Heart right ventricle (tissue), 16 donors: ENCODE measurements around the gene HHIPL1. TPM values are rescaled to one million over a fixed set of nuclear protein-coding genes. Genes with fewer than 3 reads are reported as not detected.

Source experiments
- ATAC-seq, 8 donors: fragments of 200-7000 bp; cut with Tn5 transposase; one replicate each; pipeline ENCODE4 v1.9.1; 2020; ENCODE audit warnings: mild to moderate bottlenecking in 8 of 8, moderate library complexity in 8 of 8, moderate number of reproducible peaks in 1 of 8
- DNase-seq, 2 donors: peaks; one replicate each; pipeline ENCODE4 v3.0.0-alpha.2; 2020
- H3K27ac ChIP-seq, 10 donors: fragments of 200-600 bp; sonication (generic) in 2 of 10; one replicate each; pipeline versions ENCODE4 v1.5.0 to v1.8.0; 2020 to 2022; ENCODE audit warnings: mild to moderate bottlenecking in 3 of 10
- H3K27me3 ChIP-seq, 7 donors: fragments of 200-600 bp; one replicate each; pipeline ENCODE4 v1.8.0; 2021 to 2022; ENCODE audit warnings: mild to moderate bottlenecking in 2 of 7
- H3K36me3 ChIP-seq, 9 donors: fragments of 200-600 bp; sonication (generic) in 1 of 9; one replicate each; pipeline versions ENCODE4 v1.5.0 to v1.8.0; 2020 to 2022; ENCODE audit warnings: mild to moderate bottlenecking in 2 of 9
- H3K4me1 ChIP-seq, 9 donors: fragments of 200-600 bp; sonication (generic) in 1 of 9; one replicate each; pipeline versions ENCODE4 v1.5.0 to v1.8.0; 2020 to 2022; ENCODE audit warnings: mild to moderate bottlenecking in 4 of 9
- H3K4me3 ChIP-seq, 10 donors: fragments of 200-600 bp; sonication (generic) in 2 of 10; one replicate each; pipeline versions ENCODE4 v1.5.0 to v1.8.0; 2020 to 2022; ENCODE audit warnings: mild to moderate bottlenecking in 7 of 10, moderate library complexity in 2 of 10
- H3K9me3 ChIP-seq, 11 donors: fragments of 200-600 bp in 10 of 11; sonication (generic) in 2 of 11; one replicate each; pipeline versions ENCODE4 v1.5.0 to v1.8.0; 2013 to 2022; ENCODE audit warnings: mild to moderate bottlenecking in 2 of 11, control low read depth in 1 of 11, moderate library complexity in 1 of 11
- WGBS, 2 donors: extraction: QIAGEN DNeasy Blood & Tissue Kit; methylation state at CpG; one replicate each; pipeline ENCODE4 v1.1.7; 2013; ENCODE audit warnings: inconsistent platforms in 1 of 2; 5-methylcytosine and 5-hydroxymethylcytosine counted together
- intact Hi-C, 10 donors: fragments of 100-400 bp; cut with DNase I; formaldehyde crosslinking; loops; one replicate each; pipeline versions ENCODE4 v1.11.1 to v1.14.2; 2022
- polyA plus RNA-seq, 2 donors: library from polyadenylated mRNA; stranded (reverse); fragments of 200-250 nt; gene quantifications; one replicate each; pipeline ENCODE4 v1.2.3, GENCODE V29; 2013
- total RNA-seq, 10 donors: library from RNA; stranded (reverse); fragmentation: NEBNext Ultra II Directional in 3 of 10; extraction: Animal tissue kit (Norgen Biotek cat#: 25700) in 3 of 10; gene quantifications; one replicate each; pipeline versions ENCODE4 v1.2.1 to v1.2.4, GENCODE V29; 2021 to 2023
- TF ChIP-seq, protein P1 (sequence below), 9 donors: fragments of 200-600 bp; sonication (generic) in 2 of 9; IDR thresholded peaks; one replicate each; pipeline versions ENCODE4 v1.5.0 to v1.8.0; 2021 to 2022; ENCODE audit warnings: antibody characterized with exemption in 9 of 9, mild to moderate bottlenecking in 5 of 9, moderate library complexity in 1 of 9
- donor health status: Arrhythmogenic right ventricular cardiomyopathy.
- donor health status: ischemic (EF 13 %, LVEDD 7.1; RV severe dilation, severe dysfunction).
- donor health status: healthy with polysubstance abuse.
- donor health status: DM: no; HTN: yes; CAD: no.
- donor health status: DM: no; HTN: no; CAD: no.
- donor health status: ischemic (EF 25% LVEDD 6.9; RV normal size, moderate dysfunction).
- donor health status: ischemic (EF 25% LVEDD 5.7; RV mildly dilated, moderate dysfunction).
- donor health status: healthy.
- donor health status: DM: yes; HTN: yes; CAD: no.
- donor health status: Ischemic cardiomyopathy.
- donor health status: ischemic (EF 35%, LVEDD 5.7; RV mildly dilated, moderate dysfunction).
- donor health status: nonischemic (EF 11% LVEDD 7.7; RV severe dilation, severe dysfunction).
- donor health status: DM: yes; HTN: yes; CAD: no.
- donor health status: PGD.
- donor health status: ischemic (EF 29% LVEDD 5.4; RV normal size, mild dysfunction).
- donor health status: nonischemic (EF 23%, LVEDD 6.1; RV moderate dilation, normal function).

Gene HHIPL1
- total and polyA plus RNA-seq, 12 donors, result 0.55 to 2.2 (median 1.2) TPM

DNA sequence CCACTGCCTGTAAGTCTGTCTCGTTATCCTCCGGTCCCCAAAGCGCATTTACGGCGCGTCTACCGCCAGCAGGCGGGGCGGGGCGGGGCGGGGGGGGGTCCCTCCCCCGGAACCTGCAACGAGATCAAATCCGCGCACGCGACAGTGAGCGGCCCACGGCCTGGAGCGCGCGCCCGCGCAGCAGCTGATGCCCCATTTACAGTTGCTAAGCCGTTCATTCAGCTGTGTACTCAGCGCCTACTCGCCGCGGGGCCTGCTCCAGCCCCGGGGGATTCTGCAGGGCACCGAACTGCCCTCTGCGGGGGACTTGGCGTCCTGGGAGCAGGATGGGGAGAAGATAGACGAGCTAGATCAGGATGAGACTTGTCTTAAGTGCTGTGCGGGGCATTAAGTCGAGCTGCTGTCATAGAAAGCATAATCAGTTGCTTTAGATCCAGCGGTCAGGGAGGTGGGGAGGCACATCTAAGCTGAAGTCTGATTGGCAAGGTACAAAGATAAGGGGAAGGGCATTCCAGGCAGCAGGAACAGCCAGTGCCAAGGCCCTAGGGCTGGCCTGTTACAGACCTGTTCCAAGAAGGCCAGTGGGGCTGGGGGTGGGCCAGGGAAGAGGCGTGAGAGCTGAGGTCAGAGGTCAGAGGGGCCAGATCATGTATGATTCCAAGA is 39.5 kb upstream of the HHIPL1 start:
- ATAC-seq (peak; percentile 3 to 33 (median 16)), DNase-seq (peak; percentile 34 to 66)
- peak overlapping the region; percentile 52 to 96 (median 90) for H3K27ac ChIP-seq
- WGBS, 2 donors, result 3 to 4% methylated on average over 38 of the region's 38 CpGs
- TF ChIP-seq, protein P1, sequence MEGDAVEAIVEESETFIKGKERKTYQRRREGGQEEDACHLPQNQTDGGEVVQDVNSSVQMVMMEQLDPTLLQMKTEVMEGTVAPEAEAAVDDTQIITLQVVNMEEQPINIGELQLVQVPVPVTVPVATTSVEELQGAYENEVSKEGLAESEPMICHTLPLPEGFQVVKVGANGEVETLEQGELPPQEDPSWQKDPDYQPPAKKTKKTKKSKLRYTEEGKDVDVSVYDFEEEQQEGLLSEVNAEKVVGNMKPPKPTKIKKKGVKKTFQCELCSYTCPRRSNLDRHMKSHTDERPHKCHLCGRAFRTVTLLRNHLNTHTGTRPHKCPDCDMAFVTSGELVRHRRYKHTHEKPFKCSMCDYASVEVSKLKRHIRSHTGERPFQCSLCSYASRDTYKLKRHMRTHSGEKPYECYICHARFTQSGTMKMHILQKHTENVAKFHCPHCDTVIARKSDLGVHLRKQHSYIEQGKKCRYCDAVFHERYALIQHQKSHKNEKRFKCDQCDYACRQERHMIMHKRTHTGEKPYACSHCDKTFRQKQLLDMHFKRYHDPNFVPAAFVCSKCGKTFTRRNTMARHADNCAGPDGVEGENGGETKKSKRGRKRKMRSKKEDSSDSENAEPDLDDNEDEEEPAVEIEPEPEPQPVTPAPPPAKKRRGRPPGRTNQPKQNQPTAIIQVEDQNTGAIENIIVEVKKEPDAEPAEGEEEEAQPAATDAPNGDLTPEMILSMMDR (IDR thresholded peaks at IDR 0.05), result no peak
- intact Hi-C loops, result no loop called here
- peak overlapping the region; percentile 70 to 97 (median 85) for H3K4me3 ChIP-seq
- H3K4me1 ChIP-seq, result peaks cover 14 to 46% (median 32%) of the 10 kb centered on the region in 9 donors
- peaks cover 0 to 39% (median 0%) of the 10 kb centered on the region in 7 donors for H3K27me3 ChIP-seq
- H3K36me3 ChIP-seq, result no peaks in the 10 kb centered on the region
- no peaks in the 10 kb centered on the region for H3K9me3 ChIP-seq

- 85 to 87% methylated on average over 7 of the region's 7 CpGs for WGBS, 2 donors
- ATAC-seq (no peak), DNase-seq (no peak)
- Histone ChIP-seq H3K36me3 (no peaks in the 10 kb centered on the region), H3K27ac (no peak overlapping the region), H3K27me3 (peaks cover 0 to 39% (median 0%) of the 10 kb centered on the region in 7 donors), H3K4me1 (peaks cover 10 to 37% (median 23%) of the 10 kb centered on the region in 9 donors), H3K4me3 (no peak overlapping the region), H3K9me3 (no peaks in the 10 kb centered on the region)
- intact Hi-C loops, result no loop called here
- TF ChIP-seq, protein P1 (IDR thresholded peaks at IDR 0.05), result no peak
These were observed 38.6 kb upstream of the HHIPL1 start for GRCh38 chr14:99606359-99606758.

GRCh38 chr14:99608591-99608990 is 36.3 kb upstream of the HHIPL1 start:
- Histone ChIP-seq H3K4me3 (no peak overlapping the region), H3K27me3 (peaks cover 0 to 20% (median 0%) of the 10 kb centered on the region in 7 donors), H3K4me1 (peaks cover 4 to 17% (median 10%) of the 10 kb centered on the region in 9 donors), H3K27ac (no peak overlapping the region), H3K36me3 (no peaks in the 10 kb centered on the region), H3K9me3 (no peaks in the 10 kb centered on the region)
- intact Hi-C loops, result no loop called here
- TF ChIP-seq, protein P1 (IDR thresholded peaks at IDR 0.05), result no peak
- ATAC-seq (no peak), DNase-seq (no peak)
- 97 to 100% methylated on average over 2 of the region's 2 CpGs for WGBS, 2 donors

- TF ChIP-seq, protein P1 (IDR thresholded peaks at IDR 0.05), result peak in 2 of 9 donors; percentile 16 to 51
- Histone ChIP-seq H3K27me3 (peaks cover 0 to 15% (median 0%) of the 10 kb centered on the region in 7 donors), H3K27ac (no peak overlapping the region), H3K36me3 (no peaks in the 10 kb centered on the region), H3K4me3 (no peak overlapping the region), H3K9me3 (no peaks in the 10 kb centered on the region), H3K4me1 (peaks cover 4 to 19% (median 12%) of the 10 kb centered on the region in 9 donors)
- intact Hi-C loops, result no loop called here
- WGBS, 2 donors, result 65 to 77% methylated on average over 10 of the region's 10 CpGs
- DNase-seq (no peak), ATAC-seq (no peak)
These were observed 35.4 kb upstream of the HHIPL1 start for GRCh38 chr14:99609245-99610170.
